ENCODE results near the gene YIPF3. TPM values are rescaled to one million over a fixed set of nuclear protein-coding genes. Genes with fewer than 3 reads are reported as not detected.

The YIPF3 gene
- total and polyA plus RNA-seq, 9 of the 15 experiments (the other 6 are each of a cell fraction or from before 2014, with no cell fraction given) = 27.5 to 75.3 (median 57.6) TPM

GRCh38 chr6:43488667-43489276, 28.0 kb downstream of the YIPF3 start:
- no TSS peak for BruUV-seq (replicated peaks)
- H3K4me1 ChIP-seq (replicated peaks in 1 of 2; ENCODE audit: control insufficient read depth in 2 of 2, insufficient read depth in 2 of 2, low read length in 2 of 2) = peaks cover 2 to 12% of the 10 kb centered on the region in 2 experiments; a peak in 2 of 5 replicates
- H3K4me3 ChIP-seq = no peak overlapping the region
- no peaks in the 10 kb centered on the region for H3K9me3 ChIP-seq (replicated peaks; ENCODE audit: control insufficient read depth, insufficient read depth, low read depth, low read length)
- TF ChIP-seq FOSL1 (tag; conservative IDR thresholded peaks at IDR 0.05) (0 out of 2 replicates have a peak, but pooled peaks have one; percentile 16), ZNF232 (CRISPR knock-in tag; IDR thresholded peaks at IDR 0.05) (no peak)
- H2AFZ ChIP-seq (ENCODE audit: low read depth, low read length) = no peak overlapping the region
- no peaks in the 10 kb centered on the region for H3K9me1 ChIP-seq (ENCODE audit: control insufficient read depth, insufficient read depth, low read length)
- peak overlapping the region in 1 of 2 experiments; percentile 68; a peak in 1 of 4 replicates for H3K9ac ChIP-seq (ENCODE audit: insufficient read depth in 1 of 2, low read depth in 2 of 2, low read length in 2 of 2)
- ATAC-seq = no peak; the same call in 2 of the 3 replicates
- in situ Hi-C loops (cut with MboI) (no loop called here), intact Hi-C loops (cut with micrococcal nuclease) (no loop called here)
- no peak overlapping the region for H3K4me2 ChIP-seq (ENCODE audit: insufficient read depth, low read length)
- FAIRE-seq = peak; percentile 11
- DNase-seq (ENCODE audit: extremely low read depth in 1 of 4, low spot score in 3 of 4) = no peak
- no peaks in the 10 kb centered on the region for H3K27me3 ChIP-seq (ENCODE audit: control insufficient read depth in 2 of 2, insufficient read depth in 2 of 2, low read length in 2 of 2)
- POLR2A ChIA-PET = interaction anchor here (0.8 to 8.5 kb wide), 7 partner anchors 10 to 475 kb away, joined by 3 to 54 read pairs (median 5); partner anchors contain the start of genes KLHDC3, LRRC73, MEA1 and TJAP1
- H4K20me1 ChIP-seq (replicated peaks; ENCODE audit: control insufficient read depth, insufficient read depth, low read length) = peaks cover 18% of the 10 kb centered on the region; the same call in 1 of the 2 replicates
- 52% methylated on average over 4 of the region's 4 CpGs for WGBS (ENCODE audit: insufficient coverage, low coverage, missing lambda C conversion rate)
- CTCF ChIA-PET (ENCODE audit: low intra/inter-chr PET ratio) = no interaction called here
- no peak overlapping the region for H3K27ac ChIP-seq (ENCODE audit: extremely low read depth, low read depth, low read length)
- H3K36me3 ChIP-seq (ENCODE audit: control insufficient read depth, insufficient read depth, low read length) = peaks cover 4% of the 10 kb centered on the region; the same call in 1 of the 3 replicates
- 0 out of 3 replicates have a peak, but pooled peaks cover 3% of the 10 kb centered on the region for H3K79me2 ChIP-seq (ENCODE audit: control insufficient read depth, insufficient read depth, low read length)

GRCh38 chr6:43481591-43482236, 35.0 kb downstream of the YIPF3 start:
- H3K9ac ChIP-seq (ENCODE audit: insufficient read depth in 1 of 2, low read depth in 2 of 2, low read length in 2 of 2) = peak overlapping the region; percentile 10 to 40; a peak in 2 of 4 replicates
- peaks cover 3% of the 10 kb centered on the region for H3K9me1 ChIP-seq (ENCODE audit: control insufficient read depth, insufficient read depth, low read length)
- H3K36me3 ChIP-seq (ENCODE audit: control insufficient read depth, insufficient read depth, low read length) = peaks cover 11% of the 10 kb centered on the region; the same call in 2 of the 3 replicates
- DNase-seq (ENCODE audit: extremely low read depth in 1 of 4, low spot score in 3 of 4) (no peak), FAIRE-seq (peak; percentile 35), ATAC-seq (peak; percentile 6; the same call in 2 of the 3 replicates)
- peak overlapping the region; percentile 49; the same call in 1 of the 2 replicates for H3K4me2 ChIP-seq (ENCODE audit: insufficient read depth, low read length)
- H3K27me3 ChIP-seq (ENCODE audit: control insufficient read depth in 2 of 2, insufficient read depth in 2 of 2, low read length in 2 of 2) = no peaks in the 10 kb centered on the region
- ChIA-PET CTCF (ENCODE audit: low intra/inter-chr PET ratio) (interaction anchor here (0.7 kb wide), 1 partner anchor 10 kb away, joined by 3 read pairs; no protein-coding TSS in a partner anchor), POLR2A (interaction anchor here (0.6 to 1.3 kb wide), 7 partner anchors 10 to 99 kb away, joined by 3 to 5 read pairs (median 4); no protein-coding TSS in a partner anchor)
- 0 out of 2 replicates have a peak, but pooled peaks cover 6% of the 10 kb centered on the region for H4K20me1 ChIP-seq (replicated peaks; ENCODE audit: control insufficient read depth, insufficient read depth, low read length)
- H3K9me3 ChIP-seq (replicated peaks; ENCODE audit: control insufficient read depth, insufficient read depth, low read depth, low read length) = no peaks in the 10 kb centered on the region
- no peak overlapping the region for H3K27ac ChIP-seq (ENCODE audit: extremely low read depth, low read depth, low read length)
- BruUV-seq (replicated peaks) = no TSS peak
- H3K79me2 ChIP-seq (ENCODE audit: control insufficient read depth, insufficient read depth, low read length) = peaks cover 23% of the 10 kb centered on the region
- 25% methylated on average over 11 of the region's 11 CpGs for WGBS (ENCODE audit: insufficient coverage, low coverage, missing lambda C conversion rate)
- peaks cover 0 to 19% of the 10 kb centered on the region in 2 experiments; a peak in 4 of 5 replicates for H3K4me1 ChIP-seq (replicated peaks in 1 of 2; ENCODE audit: control insufficient read depth in 2 of 2, insufficient read depth in 2 of 2, low read length in 2 of 2)
- H3K4me3 ChIP-seq = no peak overlapping the region
- in situ Hi-C loops (cut with MboI) = no loop called here
- intact Hi-C loops (cut with micrococcal nuclease) = no loop called here
- 0 out of 2 replicates have a peak overlapping the region, but pooled peaks have one; percentile 27 for H2AFZ ChIP-seq (ENCODE audit: low read depth, low read length)
- TF ChIP-seq RCOR1 (IDR thresholded peaks at IDR 0.05; ENCODE audit: borderline replicate concordance in 1 of 2, low read depth in 2 of 2, low read length in 2 of 2) (peak in 1 of 2 experiments; percentile 4; a peak in 1 of 4 replicates), POLR2A (conservative IDR thresholded peaks at IDR 0.05) (no peak), JUND (IDR thresholded peaks at IDR 0.05; ENCODE audit: borderline replicate concordance, low read depth, low read length) (no peak), JUND (tag; IDR thresholded peaks at IDR 0.05; ENCODE audit: borderline replicate concordance, low read depth, low read length) (peak; percentile 34; the same call in 1 of the 3 replicates), MEIS2 (IDR thresholded peaks at IDR 0.05; ENCODE audit: partially characterized antibody) (peak; percentile 70), L3MBTL2 (IDR thresholded peaks at IDR 0.05) (peak; percentile 27; the same call in 1 of the 2 replicates)
